Subcutaneous preadipocyte (primary cell): ENCODE data around the gene PAPOLB. TPM values are rescaled to one million over a fixed set of nuclear protein-coding genes. Genes with fewer than 3 reads are reported as not detected.

Experiments used
- small RNA-seq: library from RNA; depleted of rRNA; stranded (forward); fragments of <200 nt; gene quantifications from one replicate; pipeline ENCODE3, GENCODE V24; 2012
- total RNA-seq: library from RNA; depleted of rRNA; stranded (reverse); fragments of >200 nt; gene quantifications from 2 replicates; pipeline ENCODE4 v1.2.3, GENCODE V29; 2012

Gene PAPOLB
- total RNA-seq, result under 0.01 and 0.20 TPM in 2 replicates

DNA sequence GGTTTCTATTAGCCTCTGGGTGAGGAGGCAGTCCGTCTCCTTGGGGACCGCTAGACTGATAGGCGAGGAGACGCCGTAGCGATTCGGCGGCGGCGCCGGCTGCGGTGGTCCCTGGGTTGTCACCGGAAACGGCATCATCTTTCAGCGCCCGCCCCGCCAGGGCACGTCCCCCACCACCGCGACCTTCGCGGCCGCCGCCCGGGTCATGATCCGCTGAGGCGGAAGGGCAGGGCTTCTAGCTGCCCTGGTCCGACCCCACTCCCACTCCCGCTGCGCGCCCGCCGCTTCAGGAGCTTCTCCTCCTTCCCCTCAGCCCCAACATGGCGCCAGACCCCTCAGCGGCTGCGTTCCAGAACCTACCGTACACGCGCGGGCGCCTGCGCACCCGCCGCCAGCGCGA is at the start of gene PAPOLB:
Gene PAPOLB, minus strand, starts transcription at position 358 of the 400 bp plus-strand sequence. Its CDS starts 220 bp downstream, at position 138.

DNA sequence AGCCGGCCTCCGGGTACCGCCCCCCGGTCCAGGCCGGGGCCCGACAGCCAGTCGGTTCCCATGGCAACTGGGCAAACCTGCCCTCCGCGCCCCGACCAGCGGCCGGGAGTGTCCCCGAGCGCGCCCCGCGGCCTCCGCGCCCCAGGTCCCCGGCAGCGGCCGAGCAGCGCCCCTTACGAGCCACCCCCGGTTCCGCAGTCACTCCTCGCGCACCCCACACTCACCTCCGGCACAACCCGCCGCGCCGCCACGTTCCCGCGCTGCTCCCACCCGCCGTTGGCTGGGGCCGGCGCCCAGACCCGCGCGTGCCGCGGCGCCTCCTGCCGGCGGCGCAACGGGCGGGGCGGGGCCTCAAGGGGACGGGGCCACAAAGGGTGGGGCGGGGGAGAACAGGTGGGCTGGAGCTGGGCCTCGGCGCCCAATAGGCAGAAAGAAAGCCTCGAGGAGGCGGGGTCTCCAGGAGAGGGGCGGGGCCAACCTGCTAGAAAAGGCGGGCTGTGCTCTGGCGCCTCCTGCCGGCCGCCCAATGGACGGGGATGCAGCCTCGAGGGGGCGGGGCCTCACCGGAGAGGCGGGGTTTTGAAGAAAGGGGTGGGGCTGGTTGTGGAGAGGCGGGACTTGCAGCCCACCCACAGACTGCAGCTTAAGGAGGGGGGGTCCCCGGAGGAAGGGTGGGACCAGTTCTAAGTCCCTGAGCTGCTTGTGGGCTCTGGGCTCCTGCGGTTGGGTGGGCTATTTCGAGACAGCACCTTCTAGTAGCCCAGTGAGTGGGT is 21.7 kb upstream of the PAPOLB start, which contains the start of gene RADIL:
Gene RADIL, minus strand, starts transcription at position 345 of the 773 bp plus-strand sequence. CDS start 5,577 bp downstream, outside the sequence.

Small RNAs within 50 kb of the gene (small RNA-seq; reads per million reads assigned to genes)
- not detected for gene RF00019

Other genes starting within 250 kb of the PAPOLB start
- gene FOXK1, start 179.7 kb downstream of the PAPOLB start, total RNA-seq, result 36.7 and 53.0 TPM in 2 replicates
- 35.6 and 43.6 TPM in 2 replicates for gene AP5Z1, start 86.4 kb downstream of the PAPOLB start, total RNA-seq
- 2.7 and 2.9 TPM in 2 replicates for gene RADIL, start 21.7 kb upstream of the PAPOLB start, total RNA-seq
- gene MMD2, start 97.2 kb upstream of the PAPOLB start, total RNA-seq, result not detected in 2 replicates
- gene RBAK, start 183.8 kb upstream of the PAPOLB start, total RNA-seq, result 6.6 and 7.0 TPM in 2 replicates